ENCODE measurements around the gene KCNQ1. TPM values are rescaled to one million over a fixed set of nuclear protein-coding genes. Genes with fewer than 3 reads are reported as not detected.

The KCNQ1 gene
- polyA plus RNA-seq, 1 of the 3 experiments (the other 2 are of a cell fraction): 0.05 TPM

DNA sequence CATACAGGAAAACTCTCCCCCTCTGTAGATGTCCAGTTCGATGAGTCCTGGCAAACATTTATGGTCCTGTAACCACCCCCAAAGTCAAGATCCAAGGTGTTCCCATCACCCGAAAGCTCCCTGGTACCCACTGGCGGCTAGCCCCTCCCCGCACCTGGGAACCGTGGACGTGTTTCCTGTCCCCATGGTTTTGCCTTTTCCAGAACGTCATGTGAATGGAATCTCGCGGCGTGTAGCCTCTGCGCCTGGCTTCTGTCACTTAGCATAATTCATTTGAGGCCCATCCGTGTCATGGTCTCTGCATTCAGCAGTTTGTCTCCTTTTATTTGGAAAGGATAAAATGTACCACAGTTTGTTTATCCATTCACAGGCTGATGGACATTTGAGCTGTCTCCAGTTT is 106.3 kb downstream of the KCNQ1 start:
- CTCF ChIA-PET: interaction anchor here (1.0 to 3.0 kb wide), 4 partner anchors 18 to 338 kb away, joined by 3 to 10 read pairs (median 4); no protein-coding TSS in a partner anchor
- no peaks in the 10 kb centered on the region for H3K36me3 ChIP-seq (replicated peaks in 1 of 2; ENCODE audit: control insufficient read depth in 1 of 2, insufficient read depth in 2 of 2, low read length in 1 of 2)
- DNase-seq: no peak
- no peak overlapping the region for H3K9ac ChIP-seq
- no peaks in the 10 kb centered on the region for H3K27me3 ChIP-seq (ENCODE audit: insufficient read depth)
- POLR2A ChIA-PET: no interaction called here
- 69% methylated on average over 12 of the region's 12 CpGs for WGBS (ENCODE audit: low lambda C conversion rate)
- no peak overlapping the region for H3K4me3 ChIP-seq (ENCODE audit: low read depth in 2 of 2, low read length in 1 of 2)
- H3K27ac ChIP-seq (ENCODE audit: low read depth in 2 of 2, low read length in 1 of 2): no peak overlapping the region
- no peaks in the 10 kb centered on the region for H3K9me2 ChIP-seq
- H4K20me1 ChIP-seq (ENCODE audit: insufficient read depth): no peaks in the 10 kb centered on the region
- no peaks in the 10 kb centered on the region for H3K79me2 ChIP-seq (ENCODE audit: insufficient read depth)
- no peaks in the 10 kb centered on the region for H3K9me3 ChIP-seq
- no peaks in the 10 kb centered on the region for H3K4me1 ChIP-seq (ENCODE audit: control insufficient read depth in 1 of 2, insufficient read depth in 2 of 2, low read depth in 1 of 2, low read length in 1 of 2)
- no peaks in the 10 kb centered on the region for H3F3A ChIP-seq (replicated peaks; ENCODE audit: insufficient read depth)
- no peak overlapping the region for H2AFZ ChIP-seq (ENCODE audit: low read depth)
- TF ChIP-seq TCF12 (IDR thresholded peaks at IDR 0.05) (no peak), SMC3 (IDR thresholded peaks at IDR 0.05; ENCODE audit: low read depth, low read length) (no peak)
- TF ChIP-seq, protein P1, sequence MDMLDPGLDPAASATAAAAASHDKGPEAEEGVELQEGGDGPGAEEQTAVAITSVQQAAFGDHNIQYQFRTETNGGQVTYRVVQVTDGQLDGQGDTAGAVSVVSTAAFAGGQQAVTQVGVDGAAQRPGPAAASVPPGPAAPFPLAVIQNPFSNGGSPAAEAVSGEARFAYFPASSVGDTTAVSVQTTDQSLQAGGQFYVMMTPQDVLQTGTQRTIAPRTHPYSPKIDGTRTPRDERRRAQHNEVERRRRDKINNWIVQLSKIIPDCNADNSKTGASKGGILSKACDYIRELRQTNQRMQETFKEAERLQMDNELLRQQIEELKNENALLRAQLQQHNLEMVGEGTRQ (IDR thresholded peaks at IDR 0.05; ENCODE audit: borderline replicate concordance, low read depth, low read length): no peak
- no peak overlapping the region for H3K4me2 ChIP-seq

DNA sequence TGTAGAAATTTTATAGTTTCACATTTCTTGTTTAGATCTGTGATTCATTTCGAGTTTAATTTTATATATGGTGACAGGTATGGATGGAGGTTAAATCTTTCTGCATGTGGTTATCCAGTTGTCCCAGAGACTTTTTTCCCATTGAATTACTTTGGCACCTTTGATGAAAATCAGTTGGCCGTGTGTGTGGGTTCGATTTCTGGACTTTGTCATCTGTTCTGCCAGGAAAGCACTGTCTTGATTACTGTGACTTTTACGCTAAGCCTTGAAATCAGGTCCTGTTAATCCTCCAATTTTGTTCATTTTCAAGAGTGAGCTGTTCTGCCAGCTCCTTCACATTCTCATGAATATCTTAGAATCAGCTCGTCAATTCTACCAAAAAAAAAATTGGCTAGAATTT is 107.4 kb downstream of the KCNQ1 start:
- Histone ChIP-seq H3K9me2 (no peaks in the 10 kb centered on the region), H3K36me3 (replicated peaks in 1 of 2; ENCODE audit: control insufficient read depth in 1 of 2, insufficient read depth in 2 of 2, low read length in 1 of 2) (no peaks in the 10 kb centered on the region), H3K9ac (no peak overlapping the region), H3F3A (replicated peaks; ENCODE audit: insufficient read depth) (no peaks in the 10 kb centered on the region), H3K4me2 (no peak overlapping the region), H3K27ac (ENCODE audit: low read depth in 2 of 2, low read length in 1 of 2) (no peak overlapping the region), H3K4me1 (ENCODE audit: control insufficient read depth in 1 of 2, insufficient read depth in 2 of 2, low read depth in 1 of 2, low read length in 1 of 2) (no peaks in the 10 kb centered on the region), H2AFZ (ENCODE audit: low read depth) (no peak overlapping the region), H4K20me1 (ENCODE audit: insufficient read depth) (no peaks in the 10 kb centered on the region), H3K9me3 (no peaks in the 10 kb centered on the region), H3K4me3 (ENCODE audit: low read depth in 2 of 2, low read length in 1 of 2) (no peak overlapping the region), H3K27me3 (ENCODE audit: insufficient read depth) (no peaks in the 10 kb centered on the region), H3K79me2 (ENCODE audit: insufficient read depth) (no peaks in the 10 kb centered on the region)
- no peak for DNase-seq
- CTCF ChIA-PET: interaction anchor here (1.4 to 3.0 kb wide), 3 partner anchors 18 to 21 kb away, joined by 3 to 10 read pairs (median 6); no protein-coding TSS in a partner anchor
- 20% methylated on average over 5 of the region's 5 CpGs for WGBS (ENCODE audit: low lambda C conversion rate)
- TF ChIP-seq EZH2phosphoT487 (IDR thresholded peaks at IDR 0.05; ENCODE audit: borderline replicate concordance, low read depth) (no peak), ELF1 (IDR thresholded peaks at IDR 0.05) (no peak), NRF1 (IDR thresholded peaks at IDR 0.05; ENCODE audit: low read depth, low read length) (no peak), MEF2A (IDR thresholded peaks at IDR 0.05; ENCODE audit: borderline replicate concordance, low read depth) (no peak), TEAD4 (IDR thresholded peaks at IDR 0.05; ENCODE audit: borderline replicate concordance, insufficient read depth) (no peak), GATA2 (CRISPR knock-in tag; IDR thresholded peaks at IDR 0.05) (no peak), SIN3A (IDR thresholded peaks at IDR 0.05; ENCODE audit: borderline replicate concordance, low read depth, low read length) (no peak), RXRA (IDR thresholded peaks at IDR 0.05; ENCODE audit: borderline replicate concordance, low read depth) (no peak), SMC3 (IDR thresholded peaks at IDR 0.05; ENCODE audit: low read depth, low read length) (no peak), RAD21 (IDR thresholded peaks at IDR 0.05; ENCODE audit: low read length) (no peak), RFX5 (IDR thresholded peaks at IDR 0.05; ENCODE audit: low read length) (no peak), FOXJ3 (CRISPR knock-in tag; IDR thresholded peaks at IDR 0.05) (no peak), TAF1 (IDR thresholded peaks at IDR 0.05; ENCODE audit: borderline replicate concordance, low read depth, low read length) (no peak), CHD2 (IDR thresholded peaks at IDR 0.05; ENCODE audit: low read length, partially characterized antibody) (no peak), NFIC (IDR thresholded peaks at IDR 0.05; ENCODE audit: borderline replicate concordance) (no peak), GABPA (IDR thresholded peaks at IDR 0.05; ENCODE audit: low read depth) (no peak), FOXM1 (IDR thresholded peaks at IDR 0.05; ENCODE audit: low read depth) (no peak), EP300 (IDR thresholded peaks at IDR 0.05; ENCODE audit: borderline replicate concordance in 1 of 2, low read depth in 1 of 2, low read length in 1 of 2) (no peak)
- TF ChIP-seq, protein P2, sequence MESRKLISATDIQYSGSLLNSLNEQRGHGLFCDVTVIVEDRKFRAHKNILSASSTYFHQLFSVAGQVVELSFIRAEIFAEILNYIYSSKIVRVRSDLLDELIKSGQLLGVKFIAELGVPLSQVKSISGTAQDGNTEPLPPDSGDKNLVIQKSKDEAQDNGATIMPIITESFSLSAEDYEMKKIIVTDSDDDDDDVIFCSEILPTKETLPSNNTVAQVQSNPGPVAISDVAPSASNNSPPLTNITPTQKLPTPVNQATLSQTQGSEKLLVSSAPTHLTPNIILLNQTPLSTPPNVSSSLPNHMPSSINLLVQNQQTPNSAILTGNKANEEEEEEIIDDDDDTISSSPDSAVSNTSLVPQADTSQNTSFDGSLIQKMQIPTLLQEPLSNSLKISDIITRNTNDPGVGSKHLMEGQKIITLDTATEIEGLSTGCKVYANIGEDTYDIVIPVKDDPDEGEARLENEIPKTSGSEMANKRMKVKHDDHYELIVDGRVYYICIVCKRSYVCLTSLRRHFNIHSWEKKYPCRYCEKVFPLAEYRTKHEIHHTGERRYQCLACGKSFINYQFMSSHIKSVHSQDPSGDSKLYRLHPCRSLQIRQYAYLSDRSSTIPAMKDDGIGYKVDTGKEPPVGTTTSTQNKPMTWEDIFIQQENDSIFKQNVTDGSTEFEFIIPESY (IDR thresholded peaks at IDR 0.05; ENCODE audit: borderline replicate concordance, low read depth): no peak
- POLR2A ChIA-PET: no interaction called here

Measured in SK-N-SH (cell line).